IMR-90 (cell line): ENCODE data around the gene DNMT3B. TPM values are rescaled to one million over a fixed set of nuclear protein-coding genes. Genes with fewer than 3 reads are reported as not detected.

Experiments used
- ATAC-seq: fragments of 200-7000 bp; cut with Tn5 transposase; 2 replicates; pipeline ENCODE4 v1.9.1; 2020; ENCODE audit warnings: low read depth, mild to moderate bottlenecking, moderate library complexity
- BruUV-seq: library from RNA; stranded (reverse); fragments of 400-500 nt; replicated peaks from 2 replicates; lab custom pipeline; 2021; lab: Mats Ljungman, UMichigan
- CTCF ChIA-PET: fragments of 300-600 bp; formaldehyde crosslinking; extraction: SDS; loops from one replicate; lab custom pipeline; 2021; ENCODE audit warnings: antibody characterized with exemption; lab: Yijun Ruan, JAX
- POLR2A ChIA-PET: fragments of 300-600 bp; sonication (Branson Sonifier 250); formaldehyde crosslinking; loops from one replicate; lab custom pipeline; 2022; ENCODE audit warnings: antibody characterized with exemption; ENCODE audit not compliant: unreplicated experiment; lab: Charles Lee
- DNase-seq: peaks from one replicate; pipeline ENCODE4 v3.0.0; 2013
- H2AFZ ChIP-seq: replicated peaks from 2 replicates; pipeline ENCODE3; 2013; ENCODE audit warnings: low read length, mild to moderate bottlenecking; ENCODE audit not compliant: poor library complexity
- H2AK5ac ChIP-seq: 2 replicates; pipeline ENCODE4 v1.6.1; 2013; ENCODE audit warnings: low read depth, low read length, inconsistent platforms
- H2AK9ac ChIP-seq: replicated peaks from 2 replicates; pipeline ENCODE3; 2013; ENCODE audit warnings: mild to moderate bottlenecking, low read depth, low read length, moderate library complexity; ENCODE audit not compliant: poor library complexity
- H2BK120ac ChIP-seq: 2 replicates; pipeline ENCODE4 v1.6.1; 2013; ENCODE audit warnings: low read depth, low read length, inconsistent platforms
- H2BK15ac ChIP-seq: 3 replicates; pipeline ENCODE4 v1.6.1; 2013; ENCODE audit warnings: low read depth, low read length, inconsistent platforms
- H2BK20ac ChIP-seq: 2 replicates; pipeline ENCODE4 v1.6.1; 2013; ENCODE audit warnings: low read depth, mild to moderate bottlenecking, inconsistent platforms, low read length, moderate library complexity
- H2BK5ac ChIP-seq: 2 replicates; pipeline ENCODE4 v1.6.1; 2013; ENCODE audit warnings: mild to moderate bottlenecking, low read depth, low read length, inconsistent platforms; ENCODE audit not compliant: poor library complexity, severe bottlenecking
- H3K14ac ChIP-seq: replicated peaks from 2 replicates; pipeline ENCODE4 v1.6.1; 2013; ENCODE audit warnings: low read depth, low read length, inconsistent platforms
- H3K18ac ChIP-seq: 2 replicates; pipeline ENCODE4 v1.6.1; 2013; ENCODE audit warnings: low read depth, low read length, control low read depth
- H3K23ac ChIP-seq: 2 replicates; pipeline ENCODE4 v1.6.1; 2013; ENCODE audit warnings: low read depth, low read length, inconsistent platforms
- H3K27ac ChIP-seq: 2 replicates; pipeline ENCODE4 v1.5.1; 2013; ENCODE audit warnings: mild to moderate bottlenecking, control low read depth, low read length; ENCODE audit not compliant: insufficient read depth
- H3K27me3 ChIP-seq: 2 replicates; pipeline ENCODE4 v1.6.1; 2013; ENCODE audit warnings: low read length; ENCODE audit not compliant: control insufficient read depth, insufficient read depth
- H3K36me3 ChIP-seq: 2 replicates; pipeline ENCODE4 v1.6.1; 2013; ENCODE audit warnings: low read length, mixed read lengths; ENCODE audit not compliant: control insufficient read depth, insufficient read depth
- H3K4ac ChIP-seq: 2 replicates; pipeline ENCODE4 v1.6.1; 2013; ENCODE audit warnings: low read depth, low read length, inconsistent platforms
- H3K4me1 ChIP-seq: 2 replicates; pipeline ENCODE4 v1.6.1; 2013; ENCODE audit warnings: low read length, mixed read lengths; ENCODE audit not compliant: control insufficient read depth, insufficient read depth
- H3K4me2 ChIP-seq: 2 replicates; pipeline ENCODE4 v1.6.1; 2013; ENCODE audit warnings: low read depth, mild to moderate bottlenecking, control low read depth, low read length, moderate library complexity
- H3K4me3 ChIP-seq: 2 replicates; pipeline ENCODE4 v1.5.1; 2013; ENCODE audit warnings: low read depth, mild to moderate bottlenecking, control low read depth, low read length, moderate library complexity; ENCODE audit not compliant: insufficient read depth
- H3K56ac ChIP-seq: 2 replicates; pipeline ENCODE4 v1.6.1; 2013; ENCODE audit warnings: low read length, inconsistent platforms; ENCODE audit not compliant: insufficient read depth; ENCODE audit errors: extremely low read depth
- H3K79me1 ChIP-seq, 2 experiments: 2 replicates each; pipeline ENCODE4 v1.6.1; 2013; ENCODE audit warnings: low read length in 2 of 2, inconsistent platforms in 1 of 2, low read depth in 1 of 2
- H3K9ac ChIP-seq: 2 replicates; pipeline ENCODE4 v1.6.1; 2013; ENCODE audit warnings: low read depth, low read length, control low read depth
- H3K9me1 ChIP-seq: 2 replicates; pipeline ENCODE4 v1.6.1; 2013; ENCODE audit warnings: low read length, inconsistent platforms; ENCODE audit not compliant: insufficient read depth
- H3K9me3 ChIP-seq: 2 replicates; pipeline ENCODE4 v1.6.1; 2013; ENCODE audit warnings: low read length; ENCODE audit not compliant: control insufficient read depth, insufficient read depth
- H4K20me1 ChIP-seq: 2 replicates; pipeline ENCODE4 v1.6.1; 2013; ENCODE audit warnings: low read length, inconsistent platforms; ENCODE audit not compliant: insufficient read depth
- H4K5ac ChIP-seq: 2 replicates; pipeline ENCODE4 v1.6.1; 2013; ENCODE audit warnings: mild to moderate bottlenecking, low read depth, low read length, control low read depth
- H4K8ac ChIP-seq, 2 experiments: 2 replicates each; pipeline ENCODE4 v1.6.1; 2013; ENCODE audit warnings: low read depth in 2 of 2, low read length in 2 of 2, control low read depth in 1 of 2, inconsistent platforms in 1 of 2
- H4K91ac ChIP-seq: 2 replicates; pipeline ENCODE4 v1.6.1; 2013; ENCODE audit warnings: low read depth, low read length, inconsistent platforms; ENCODE audit not compliant: insufficient read depth
- BHLHE40 ChIP-seq: fragments of 150-350 bp; IDR thresholded peaks from 2 replicates; pipeline ENCODE4 v1.6.1; 2016; ENCODE audit warnings: mild to moderate bottlenecking, low read depth, low read length
- ELK1 ChIP-seq: fragments of 150-350 bp; IDR thresholded peaks from 2 replicates; pipeline ENCODE4 v1.6.1; 2016; ENCODE audit warnings: low read depth, mild to moderate bottlenecking, low read length, moderate library complexity, borderline replicate concordance
- FOS ChIP-seq: fragments of 150-350 bp; IDR thresholded peaks from 2 replicates; pipeline ENCODE4 v1.6.1; 2016; ENCODE audit warnings: low read depth, low read length
- MAZ ChIP-seq: IDR thresholded peaks from 2 replicates; pipeline ENCODE4 v1.6.1; 2012; ENCODE audit warnings: low read depth, mild to moderate bottlenecking, low read length, improper control_type of control experiment, moderate library complexity, borderline replicate concordance
- MXI1 ChIP-seq: IDR thresholded peaks from 2 replicates; pipeline ENCODE4 v1.6.1; 2012; ENCODE audit warnings: low read depth, mild to moderate bottlenecking, low read length, moderate library complexity, borderline replicate concordance
- NFE2L2 ChIP-seq: fragments of 150-350 bp; IDR thresholded peaks from 2 replicates; pipeline ENCODE4 v1.6.1; 2016; ENCODE audit warnings: low read depth, mild to moderate bottlenecking, low read length
- POLR2A ChIP-seq: IDR thresholded peaks from 2 replicates; pipeline ENCODE4 v1.6.1; 2012; ENCODE audit warnings: mild to moderate bottlenecking, low read depth, low read length
- RCOR1 ChIP-seq: IDR thresholded peaks from 2 replicates; pipeline ENCODE4 v1.6.1; 2012; ENCODE audit warnings: mild to moderate bottlenecking, low read length, improper control_type of control experiment; ENCODE audit not compliant: insufficient replicate concordance
- SMC3 ChIP-seq: fragments of 150-350 bp; IDR thresholded peaks from 2 replicates; pipeline ENCODE4 v1.6.1; 2016; ENCODE audit warnings: low read depth, mild to moderate bottlenecking, antibody characterized with exemption, low read length, moderate library complexity
- USF2 ChIP-seq: fragments of 150-350 bp; IDR thresholded peaks from 2 replicates; pipeline ENCODE4 v1.6.1; 2017; ENCODE audit warnings: mild to moderate bottlenecking, antibody characterized with exemption, low read length, low read depth
- WGBS, 2 experiments: methylation state at CpG; one replicate each; pipeline versions ENCODE4 v1.1.5 to v1.1.7; 2013; ENCODE audit warnings: missing lambda C conversion rate in 2 of 2; ENCODE audit not compliant: insufficient read length in 1 of 2; ENCODE audit errors: extremely low coverage in 2 of 2; 5-methylcytosine and 5-hydroxymethylcytosine counted together
- dilution Hi-C: fragments of 300-500 bp; cut with HindIII; formaldehyde crosslinking; loops from one replicate; pipeline ENCODE4 v1.14.3; 2018; ENCODE audit warnings: low sequenced_read_pairs; ENCODE audit not compliant: unreplicated experiment
- in situ Hi-C: fragments of 300-500 bp; cut with MboI; formaldehyde crosslinking; loops from 3 replicates; pipeline ENCODE4 v1.14.3; 2019; ENCODE audit warnings: low sequenced_read_pairs, inconsistent platforms, mixed read lengths
- intact Hi-C: fragments of 100-400 bp; cut with micrococcal nuclease; formaldehyde crosslinking; loops from 2 replicates; pipeline ENCODE4 v1.10.0; 2022
- polyA plus RNA-seq, 3 experiments: library from polyadenylated mRNA; depleted of rRNA; stranded (reverse); fragments of >200 nt; gene quantifications; 2 replicates each; pipeline ENCODE4 v1.2.3, GENCODE V29; 2012; ENCODE audit warnings: low replicate concordance in 1 of 3
- total RNA-seq: library from RNA; depleted of rRNA; stranded (reverse); fragments of >200 nt; gene quantifications from 2 replicates; pipeline ENCODE4 v1.2.3, GENCODE V29; 2012

Gene DNMT3B
- total and polyA plus RNA-seq, 2 of the 4 experiments (the other 2 are of a cell fraction) = 1.3 to 1.9 TPM

GRCh38 chr20:32820698-32821377 is 58.7 kb downstream of the DNMT3B start:
- peaks cover 30% of the 10 kb centered on the region for H3K9me1 ChIP-seq
- H3K79me1 ChIP-seq = peaks cover 0 to 45% of the 10 kb centered on the region in 2 experiments; a peak in 3 of 4 replicates
- peak overlapping the region; percentile 91 for H3K4ac ChIP-seq
- DNase-seq (no peak), ATAC-seq (no peak; the same call in 1 of the 2 replicates)
- peaks cover 27% of the 10 kb centered on the region for H3K4me1 ChIP-seq
- H3K56ac ChIP-seq = peak overlapping the region; percentile 90
- H2BK20ac ChIP-seq = no peak overlapping the region
- H2AK9ac ChIP-seq = peak overlapping the region; percentile 95
- peak overlapping the region; percentile 64 for H4K91ac ChIP-seq
- H2BK5ac ChIP-seq = peak overlapping the region; percentile 85
- in situ Hi-C loops (no loop called here), intact Hi-C loops (no loop called here), dilution Hi-C loops (no loop called here)
- peak overlapping the region; percentile 90 for H2AK5ac ChIP-seq
- H4K8ac ChIP-seq = peak overlapping the region; percentile 72 to 89; a peak in 3 of 4 replicates
- no peaks in the 10 kb centered on the region for H3K27me3 ChIP-seq
- H4K20me1 ChIP-seq = peaks cover 58% of the 10 kb centered on the region
- H2AFZ ChIP-seq = peak overlapping the region; percentile 90
- H3K14ac ChIP-seq = peak overlapping the region; percentile 98
- peak overlapping the region; percentile 96 for H3K27ac ChIP-seq
- peak overlapping the region; percentile 98 for H3K4me3 ChIP-seq
- H3K23ac ChIP-seq = peak overlapping the region; percentile 96
- peak overlapping the region; percentile 61; the same call in 2 of the 3 replicates for H2BK15ac ChIP-seq
- ChIA-PET CTCF (no interaction called here), POLR2A (no interaction called here)
- WGBS, 2 experiments = 33% methylated on average over 2 of the region's 25 CpGs; no CpG with 5 or more reads in 1 of the 2 experiments
- peak overlapping the region; percentile 99 for H3K4me2 ChIP-seq
- H3K9ac ChIP-seq = peak overlapping the region; percentile 96
- H3K18ac ChIP-seq = peak overlapping the region; percentile 80
- no peaks in the 10 kb centered on the region for H3K9me3 ChIP-seq
- TF ChIP-seq BHLHE40 = no peak
- no peak for TF ChIP-seq FOS
- no peak for TF ChIP-seq USF2
- TF ChIP-seq NFE2L2 = no peak
- TF ChIP-seq MAZ = no peak
- TF ChIP-seq MXI1 = no peak
- TF ChIP-seq SMC3 = no peak
- TF ChIP-seq ELK1 = no peak
- no peak for TF ChIP-seq POLR2A
- no peak for TF ChIP-seq RCOR1
- H4K5ac ChIP-seq = peak overlapping the region; percentile 73
- peak overlapping the region; percentile 47; the same call in 1 of the 2 replicates for H2BK120ac ChIP-seq
- no peaks in the 10 kb centered on the region for H3K36me3 ChIP-seq
- no TSS peak for BruUV-seq
